ENCODE results near the gene CCSER2.

Gene CCSER2

GRCh38 chr10:84397735-84398144 lies 69.4 kb downstream of the CCSER2 start:
- TF ChIP-seq CTCF (IDR thresholded peaks at IDR 0.05; ENCODE audit: unreplicated experiment in 3 of 3), result no peak
- Mint-ChIP-seq H3K27ac (no peak overlapping the region), H3K27me3 (ENCODE audit: low read depth) (no peaks in the 10 kb centered on the region), H3K4me3 (no peak overlapping the region), H3K4me1 (peaks cover 5% of the 10 kb centered on the region), H3K9me3 (peaks cover 26% of the 10 kb centered on the region), H3K36me3 (ENCODE audit: low read depth) (peaks cover 74% of the 10 kb centered on the region)

GRCh38 chr10:84398696-84399095 lies 70.3 kb downstream of the CCSER2 start:
- H3K27me3 Mint-ChIP-seq (ENCODE audit: low read depth), result no peaks in the 10 kb centered on the region
- H3K4me3 Mint-ChIP-seq, result no peak overlapping the region
- peaks cover 26% of the 10 kb centered on the region for H3K9me3 Mint-ChIP-seq
- no peak for TF ChIP-seq CTCF (IDR thresholded peaks at IDR 0.05; ENCODE audit: unreplicated experiment in 3 of 3)
- H3K4me1 Mint-ChIP-seq, result peaks cover 5% of the 10 kb centered on the region
- peaks cover 72% of the 10 kb centered on the region for H3K36me3 Mint-ChIP-seq (ENCODE audit: low read depth)
- H3K27ac Mint-ChIP-seq, result no peak overlapping the region

GRCh38 chr10:84401854-84402611 lies 73.6 kb downstream of the CCSER2 start:
- Mint-ChIP-seq H3K27me3 (ENCODE audit: low read depth) (no peaks in the 10 kb centered on the region), H3K9me3 (peaks cover 10% of the 10 kb centered on the region), H3K36me3 (ENCODE audit: low read depth) (peaks cover 47% of the 10 kb centered on the region), H3K4me3 (no peak overlapping the region), H3K27ac (no peak overlapping the region), H3K4me1 (peaks cover 5% of the 10 kb centered on the region)
- no peak for TF ChIP-seq CTCF (IDR thresholded peaks at IDR 0.05; ENCODE audit: unreplicated experiment in 3 of 3)

- Mint-ChIP-seq H3K27ac (no peak overlapping the region), H3K4me1 (no peaks in the 10 kb centered on the region), H3K4me3 (no peak overlapping the region), H3K9me3 (peaks cover 5% of the 10 kb centered on the region), H3K27me3 (ENCODE audit: low read depth) (no peaks in the 10 kb centered on the region), H3K36me3 (ENCODE audit: low read depth) (peaks cover 32% of the 10 kb centered on the region)
- no peak for TF ChIP-seq CTCF (IDR thresholded peaks at IDR 0.05; ENCODE audit: unreplicated experiment in 3 of 3)
These were observed 76.4 kb downstream of the CCSER2 start for GRCh38 chr10:84404783-84405182.

- H3K27me3 Mint-ChIP-seq (ENCODE audit: low read depth), result no peaks in the 10 kb centered on the region
- H3K36me3 Mint-ChIP-seq (ENCODE audit: low read depth), result peaks cover 33% of the 10 kb centered on the region
- TF ChIP-seq CTCF (IDR thresholded peaks at IDR 0.05; ENCODE audit: unreplicated experiment in 3 of 3), result no peak
- H3K27ac Mint-ChIP-seq, result no peak overlapping the region
- no peaks in the 10 kb centered on the region for H3K4me1 Mint-ChIP-seq
- H3K4me3 Mint-ChIP-seq, result no peak overlapping the region
- peaks cover 9% of the 10 kb centered on the region for H3K9me3 Mint-ChIP-seq
These were observed 77.3 kb downstream of the CCSER2 start for GRCh38 chr10:84405662-84406061.

- H3K4me1 Mint-ChIP-seq, result no peaks in the 10 kb centered on the region
- H3K27ac Mint-ChIP-seq, result no peak overlapping the region
- peaks cover 18% of the 10 kb centered on the region for H3K9me3 Mint-ChIP-seq
- peaks cover 35% of the 10 kb centered on the region for H3K36me3 Mint-ChIP-seq (ENCODE audit: low read depth)
- no peaks in the 10 kb centered on the region for H3K27me3 Mint-ChIP-seq (ENCODE audit: low read depth)
- no peak for TF ChIP-seq CTCF (IDR thresholded peaks at IDR 0.05; ENCODE audit: unreplicated experiment in 3 of 3)
- no peak overlapping the region for H3K4me3 Mint-ChIP-seq
These were observed 78.2 kb downstream of the CCSER2 start for GRCh38 chr10:84406561-84406960.
